B cell (primary cell): Measurements from ENCODE around the gene TGDS. TPM values are rescaled to one million over a fixed set of nuclear protein-coding genes. Genes with fewer than 3 reads are reported as not detected.

Experiments
- ATAC-seq: fragments of 200-7000 bp; cut with Tn5 transposase; one replicate; pipeline ENCODE4 v1.10.0; 2021; ENCODE audit warnings: low read depth, mild to moderate bottlenecking, moderate number of reproducible peaks, moderate library complexity
- CTCF ChIA-PET: fragments of 350-600 bp; sonication (Branson Sonifier 250); formaldehyde crosslinking; loops from one replicate; lab custom pipeline; 2021; ENCODE audit warnings: antibody characterized with exemption, inconsistent platforms; lab: Charles Lee
- POLR2A ChIA-PET: fragments of 350-600 bp; sonication (Branson Sonifier 250); formaldehyde crosslinking; loops from one replicate; lab custom pipeline; 2021; ENCODE audit warnings: antibody characterized with exemption; lab: Charles Lee
- DNase-seq: peaks from one replicate; pipeline ENCODE4 v3.0.0; 2013
- H2AFZ ChIP-seq: 2 replicates; pipeline ENCODE4 v1.6.1; 2012; ENCODE audit warnings: mild to moderate bottlenecking, low read depth, low read length; ENCODE audit not compliant: insufficient read depth, poor library complexity, severe bottlenecking
- H3K27ac ChIP-seq, 2 donors: 1 replicate in 1 of 2; 2 replicates in 1 of 2; pipeline ENCODE4 v1.5.1; 2012 to 2013; ENCODE audit warnings: low read length in 2 of 2, mild to moderate bottlenecking in 2 of 2, moderate library complexity in 1 of 2
- H3K27me3 ChIP-seq, 4 experiments: fragments of 200-600 bp in 1 of 4; sonication (generic) in 1 of 4; replicated peaks in 1 of 4; 1 replicate in 2 of 4; 2 replicates in 2 of 4; pipeline versions ENCODE4 v1.6.1 to v1.7.0; 2013 to 2016; ENCODE audit warnings: low read length in 3 of 4, mild to moderate bottlenecking in 2 of 4, mixed read lengths in 1 of 4, moderate library complexity in 1 of 4; ENCODE audit not compliant: insufficient read depth in 4 of 4, control insufficient read depth in 3 of 4; ENCODE audit errors: control extremely low read depth in 1 of 4
- H3K36me3 ChIP-seq, 2 experiments: replicated peaks in 1 of 2; 1 replicate in 1 of 2; 2 replicates in 1 of 2; pipeline versions ENCODE4 v1.6.1 to v1.7.1; 2013; ENCODE audit warnings: low read length in 1 of 2; ENCODE audit not compliant: insufficient read depth in 2 of 2, control insufficient read depth in 1 of 2; ENCODE audit errors: control extremely low read depth in 1 of 2, extremely low read depth in 1 of 2
- H3K4me1 ChIP-seq, 2 donors: fragments of 200-600 bp in 1 of 2; sonication (generic) in 1 of 2; 1 replicate in 1 of 2; 2 replicates in 1 of 2; pipeline versions ENCODE4 v1.5.1 to v1.6.1; 2013 to 2017; ENCODE audit warnings: low read length in 2 of 2; ENCODE audit not compliant: control insufficient read depth in 2 of 2, insufficient read depth in 2 of 2
- H3K4me2 ChIP-seq: replicated peaks from 2 replicates; pipeline ENCODE3; 2012; ENCODE audit warnings: mild to moderate bottlenecking, low read depth, low read length; ENCODE audit not compliant: poor library complexity, severe bottlenecking
- H3K4me3 ChIP-seq, 5 experiments: fragments of 200-600 bp in 1 of 5; sonication (generic) in 1 of 5; 1 replicate in 3 of 5; 2 replicates in 2 of 5; pipeline versions ENCODE4 v1.5.1 to v1.7.0; 2011 to 2016; ENCODE audit warnings: low read length in 4 of 5, mild to moderate bottlenecking in 4 of 5, low read depth in 2 of 5, control low read depth in 1 of 5, moderate library complexity in 1 of 5; ENCODE audit not compliant: insufficient read depth in 1 of 5; ENCODE audit errors: control extremely low read depth in 1 of 5, extremely low read depth in 1 of 5
- H3K79me2 ChIP-seq: fragments of 200-600 bp; sonication (generic); one replicate; pipeline ENCODE4 v1.6.0; 2016; ENCODE audit warnings: low read length; ENCODE audit not compliant: control insufficient read depth, insufficient read depth
- H3K9ac ChIP-seq: fragments of 200-600 bp; sonication (generic); 2 replicates; pipeline ENCODE4 v1.6.1; 2017; ENCODE audit warnings: mild to moderate bottlenecking, low read length, moderate library complexity
- H3K9me3 ChIP-seq, 3 donors: one replicate each; pipeline versions ENCODE4 v1.6.1 to v1.7.1; 2013; ENCODE audit warnings: low read length in 2 of 3; ENCODE audit not compliant: control insufficient read depth in 2 of 3, insufficient read depth in 1 of 3; ENCODE audit errors: control extremely low read depth in 1 of 3
- H4K20me1 ChIP-seq: 2 replicates; pipeline ENCODE4 v1.6.0; 2012; ENCODE audit warnings: mild to moderate bottlenecking, low read length; ENCODE audit not compliant: insufficient read depth, control insufficient read depth, poor library complexity, severe bottlenecking
- H3K27ac Mint-ChIP-seq: one replicate; pipeline ENCODE4 v1.8.0; 2021; ENCODE audit warnings: mixed read lengths
- H3K27me3 Mint-ChIP-seq: one replicate; pipeline ENCODE4 v1.8.0; 2021; ENCODE audit warnings: mixed read lengths
- H3K4me1 Mint-ChIP-seq: one replicate; pipeline ENCODE4 v1.8.0; 2021; ENCODE audit warnings: mixed read lengths
- H3K4me3 Mint-ChIP-seq: one replicate; pipeline ENCODE4 v1.8.0; 2021; ENCODE audit warnings: mixed read lengths
- H3K9me3 Mint-ChIP-seq: one replicate; pipeline ENCODE4 v1.8.0; 2022; ENCODE audit warnings: mixed read lengths; ENCODE audit not compliant: insufficient read depth
- EZH2 ChIP-seq: IDR thresholded peaks from 2 replicates; pipeline ENCODE4 v1.6.1; 2012; ENCODE audit warnings: borderline replicate concordance, low read depth, mild to moderate bottlenecking, moderate library complexity, low read length; ENCODE audit not compliant: insufficient read depth, poor library complexity, severe bottlenecking
- WGBS: methylation state at CpG from one replicate; pipeline ENCODE4 v1.1.5; 2013; ENCODE audit warnings: missing lambda C conversion rate; ENCODE audit not compliant: insufficient coverage; 5-methylcytosine and 5-hydroxymethylcytosine counted together
- intact Hi-C: fragments of 100-400 bp; cut with micrococcal nuclease; formaldehyde crosslinking; loops from one replicate; pipeline ENCODE4 v1.10.0; 2022
- polyA plus RNA-seq: library from polyadenylated mRNA; depleted of rRNA; stranded (reverse); fragments of >200 nt; gene quantifications from 2 replicates; pipeline ENCODE4 v1.2.3, GENCODE V29; 2012
- total RNA-seq, 2 donors: library from RNA; stranded (reverse); fragments of 120-200 nt in 1 of 2; gene quantifications; 1 replicate in 1 of 2; 2 replicates in 1 of 2; pipeline versions ENCODE4 v1.2.3 to v1.2.4, GENCODE V29; 2013 to 2022
- TF ChIP-seq, protein P1 (sequence below): fragments of 200-600 bp; IDR thresholded peaks from one replicate; pipeline ENCODE4 v1.8.0; 2022; ENCODE audit warnings: antibody characterized with exemption, mild to moderate bottlenecking

Gene TGDS
- total and polyA plus RNA-seq, 2 donors (not counting 1 experiment from before 2014, with no cell fraction given) = 11.7 to 14.7 TPM

- TF ChIP-seq, protein P1, sequence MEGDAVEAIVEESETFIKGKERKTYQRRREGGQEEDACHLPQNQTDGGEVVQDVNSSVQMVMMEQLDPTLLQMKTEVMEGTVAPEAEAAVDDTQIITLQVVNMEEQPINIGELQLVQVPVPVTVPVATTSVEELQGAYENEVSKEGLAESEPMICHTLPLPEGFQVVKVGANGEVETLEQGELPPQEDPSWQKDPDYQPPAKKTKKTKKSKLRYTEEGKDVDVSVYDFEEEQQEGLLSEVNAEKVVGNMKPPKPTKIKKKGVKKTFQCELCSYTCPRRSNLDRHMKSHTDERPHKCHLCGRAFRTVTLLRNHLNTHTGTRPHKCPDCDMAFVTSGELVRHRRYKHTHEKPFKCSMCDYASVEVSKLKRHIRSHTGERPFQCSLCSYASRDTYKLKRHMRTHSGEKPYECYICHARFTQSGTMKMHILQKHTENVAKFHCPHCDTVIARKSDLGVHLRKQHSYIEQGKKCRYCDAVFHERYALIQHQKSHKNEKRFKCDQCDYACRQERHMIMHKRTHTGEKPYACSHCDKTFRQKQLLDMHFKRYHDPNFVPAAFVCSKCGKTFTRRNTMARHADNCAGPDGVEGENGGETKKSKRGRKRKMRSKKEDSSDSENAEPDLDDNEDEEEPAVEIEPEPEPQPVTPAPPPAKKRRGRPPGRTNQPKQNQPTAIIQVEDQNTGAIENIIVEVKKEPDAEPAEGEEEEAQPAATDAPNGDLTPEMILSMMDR = no peak
- TF ChIP-seq EZH2 = no peak
- Histone ChIP-seq H3K27me3 (no peaks in the 10 kb centered on the region), H3K36me3 (no peaks in the 10 kb centered on the region), H2AFZ (no peak overlapping the region), H3K9me3 (no peaks in the 10 kb centered on the region), H3K9ac (no peak overlapping the region), H3K4me3 (no peak overlapping the region), H3K4me2 (no peak overlapping the region), H3K4me1 (peaks cover under 1 to 6% of the 10 kb centered on the region in 2 donors), H3K79me2 (no peaks in the 10 kb centered on the region), H4K20me1 (no peaks in the 10 kb centered on the region), H3K27ac (no peak overlapping the region)
- CTCF ChIA-PET = no interaction called here
- H3K4me1 Mint-ChIP-seq = peaks cover 1% of the 10 kb centered on the region
- no peak for DNase-seq
- no peak overlapping the region for H3K4me3 Mint-ChIP-seq
- POLR2A ChIA-PET = no interaction called here
- H3K9me3 Mint-ChIP-seq = no peaks in the 10 kb centered on the region
- WGBS = 63% methylated on average over 6 of the region's 6 CpGs
- H3K27me3 Mint-ChIP-seq = peaks cover 1% of the 10 kb centered on the region
- no peak for ATAC-seq
- no peak overlapping the region for H3K27ac Mint-ChIP-seq
- intact Hi-C loops = no loop called here
These were observed 53.0 kb downstream of the TGDS start for GRCh38 chr13:94542917-94543316.

- Histone ChIP-seq H3K9ac (no peak overlapping the region), H3K4me3 (no peak overlapping the region), H3K4me1 (no peaks in the 10 kb centered on the region), H2AFZ (no peak overlapping the region), H3K27me3 (no peaks in the 10 kb centered on the region), H3K4me2 (no peak overlapping the region), H3K36me3 (no peaks in the 10 kb centered on the region), H3K79me2 (no peaks in the 10 kb centered on the region), H3K27ac (no peak overlapping the region), H4K20me1 (no peaks in the 10 kb centered on the region), H3K9me3 (no peaks in the 10 kb centered on the region)
- no peaks in the 10 kb centered on the region for H3K9me3 Mint-ChIP-seq
- no peaks in the 10 kb centered on the region for H3K4me1 Mint-ChIP-seq
- H3K27me3 Mint-ChIP-seq = peaks cover 8% of the 10 kb centered on the region
- CTCF ChIA-PET = no interaction called here
- WGBS = 89% methylated on average over 3 of the region's 7 CpGs
- TF ChIP-seq EZH2 = no peak
- TF ChIP-seq, protein P1 = no peak
- no peak for ATAC-seq
- POLR2A ChIA-PET = no interaction called here
- H3K27ac Mint-ChIP-seq = no peak overlapping the region
- H3K4me3 Mint-ChIP-seq = no peak overlapping the region
- intact Hi-C loops = no loop called here
- no peak for DNase-seq
These were observed 58.0 kb downstream of the TGDS start for GRCh38 chr13:94537740-94538630.
